ENCODE measurements around the gene XIST. TPM values are rescaled to one million over a fixed set of nuclear protein-coding genes. Genes with fewer than 3 reads are reported as not detected.

Gene XIST
- total RNA-seq, 4 donors from 2014 or later, result 0.18 to 841 (median 269) TPM

GRCh38 chrX:73842541-73843234, 9.8 kb downstream of the XIST start:
- H3K36me3 ChIP-seq, result no peaks in the 10 kb centered on the region
- no peak for TF ChIP-seq CTCF (IDR thresholded peaks at IDR 0.05)
- no peak for TF ChIP-seq POLR2A (IDR thresholded peaks at IDR 0.05)
- H3K27ac ChIP-seq, result no peak overlapping the region
- H3K9me3 ChIP-seq, result no peaks in the 10 kb centered on the region
- no peaks in the 10 kb centered on the region for H3K27me3 ChIP-seq
- no peak overlapping the region for H3K4me3 ChIP-seq
- no peak for DNase-seq
- H3K4me1 ChIP-seq, result no peaks in the 10 kb centered on the region

GRCh38 chrX:73841337-73841736, 11.2 kb downstream of the XIST start:
- Histone ChIP-seq H3K36me3 (no peaks in the 10 kb centered on the region), H3K27me3 (no peaks in the 10 kb centered on the region), H3K27ac (no peak overlapping the region), H3K4me3 (no peak overlapping the region), H3K4me1 (no peaks in the 10 kb centered on the region), H3K9me3 (no peaks in the 10 kb centered on the region)
- TF ChIP-seq POLR2A (IDR thresholded peaks at IDR 0.05), result no peak
- TF ChIP-seq CTCF (IDR thresholded peaks at IDR 0.05), result no peak
- DNase-seq, result no peak

- Histone ChIP-seq H3K9me3 (no peaks in the 10 kb centered on the region), H3K4me1 (no peaks in the 10 kb centered on the region), H3K27ac (no peak overlapping the region), H3K36me3 (no peaks in the 10 kb centered on the region), H3K27me3 (no peaks in the 10 kb centered on the region), H3K4me3 (no peak overlapping the region)
- TF ChIP-seq POLR2A (IDR thresholded peaks at IDR 0.05), result no peak
- TF ChIP-seq CTCF (IDR thresholded peaks at IDR 0.05), result no peak
- no peak for DNase-seq
Observed at GRCh38 chrX:73840120-73840924, 12.2 kb downstream of the XIST start.

GRCh38 chrX:73839152-73839551, 13.4 kb downstream of the XIST start:
- Histone ChIP-seq H3K4me3 (no peak overlapping the region), H3K27me3 (no peaks in the 10 kb centered on the region), H3K36me3 (no peaks in the 10 kb centered on the region), H3K9me3 (no peaks in the 10 kb centered on the region), H3K27ac (no peak overlapping the region), H3K4me1 (no peaks in the 10 kb centered on the region)
- TF ChIP-seq CTCF (IDR thresholded peaks at IDR 0.05), result no peak
- TF ChIP-seq POLR2A (IDR thresholded peaks at IDR 0.05), result no peak
- no peak for DNase-seq

GRCh38 chrX:73838123-73838522, 14.4 kb downstream of the XIST start:
- TF ChIP-seq CTCF (IDR thresholded peaks at IDR 0.05), result no peak
- no peak for TF ChIP-seq POLR2A (IDR thresholded peaks at IDR 0.05)
- Histone ChIP-seq H3K4me3 (no peak overlapping the region), H3K27me3 (no peaks in the 10 kb centered on the region), H3K9me3 (no peaks in the 10 kb centered on the region), H3K36me3 (no peaks in the 10 kb centered on the region), H3K27ac (no peak overlapping the region), H3K4me1 (no peaks in the 10 kb centered on the region)
- DNase-seq, result no peak

All from Peyer's patch (tissue), 4 donors.